HG03565 (cell line): ENCODE measurements around the gene RSAD1.

Experiments
- ATAC-seq: cut with Tn5 transposase; IDR thresholded peaks from one replicate; pipeline ENCODE4 v1.9.1; 2021; ENCODE audit warnings: mild to moderate bottlenecking, moderate library complexity; ENCODE audit not compliant: unreplicated experiment

The RSAD1 gene

GRCh38 chr17:50517011-50517410 is 38.4 kb downstream of the RSAD1 start:
- ATAC-seq = no peak

- no peak for ATAC-seq
These were observed 39.1 kb downstream of the RSAD1 start for GRCh38 chr17:50517504-50518383.

- ATAC-seq = no peak
These were observed 39.8 kb downstream of the RSAD1 start for GRCh38 chr17:50518384-50519023.

- ATAC-seq = no peak
These were observed 40.6 kb downstream of the RSAD1 start for GRCh38 chr17:50519141-50519834.

- no peak for ATAC-seq
These were observed 41.8 kb downstream of the RSAD1 start for GRCh38 chr17:50520483-50520882.

GRCh38 chr17:50521514-50521913 is 42.9 kb downstream of the RSAD1 start:
- ATAC-seq = no peak

GRCh38 chr17:50522766-50523165 is 44.1 kb downstream of the RSAD1 start:
- ATAC-seq = no peak

GRCh38 chr17:50523208-50523607 is 44.5 kb downstream of the RSAD1 start:
- ATAC-seq = no peak

GRCh38 chr17:50524838-50525237 is 46.2 kb downstream of the RSAD1 start:
- ATAC-seq = no peak

GRCh38 chr17:50527155-50527762 is 48.6 kb downstream of the RSAD1 start:
- no peak for ATAC-seq

GRCh38 chr17:50527949-50528474 is 49.4 kb downstream of the RSAD1 start:
- no peak for ATAC-seq

GRCh38 chr17:50529849-50530248 is 51.2 kb downstream of the RSAD1 start:
- ATAC-seq = no peak

GRCh38 chr17:50531428-50532025 is 52.9 kb downstream of the RSAD1 start:
- ATAC-seq = no peak

- no peak for ATAC-seq
These were observed 53.9 kb downstream of the RSAD1 start, which contains the start of gene EPN3 for GRCh38 chr17:50532452-50533024. EPN3 (plus strand) TSS chr17:50532735; CDS start chr17:50536557, 3,822 bp downstream.

GRCh38 chr17:50533185-50533584 is 54.5 kb downstream of the RSAD1 start:
- ATAC-seq = no peak

- no peak for ATAC-seq
These were observed 55.1 kb downstream of the RSAD1 start for GRCh38 chr17:50533720-50534148.

- no peak for ATAC-seq
These were observed 55.7 kb downstream of the RSAD1 start for GRCh38 chr17:50534222-50534978.

GRCh38 chr17:50534979-50535326 is 56.3 kb downstream of the RSAD1 start:
- no peak for ATAC-seq

- ATAC-seq = no peak
These were observed 56.7 kb downstream of the RSAD1 start for GRCh38 chr17:50535407-50535806.
